GM21737 (cell line): ENCODE results near the gene HOXA2.

Experiments
- ATAC-seq: cut with Tn5 transposase; IDR thresholded peaks from one replicate; pipeline ENCODE4 v1.9.1; 2021; ENCODE audit warnings: mild to moderate bottlenecking, moderate library complexity; ENCODE audit not compliant: unreplicated experiment

The HOXA2 gene

GRCh38 chr7:27141923-27142579 is 39.6 kb upstream of the HOXA2 start:
- no peak for ATAC-seq

- ATAC-seq = no peak
Observed at GRCh38 chr7:27141137-27141922, 38.8 kb upstream of the HOXA2 start.

- no peak for ATAC-seq
Observed at GRCh38 chr7:27140126-27140857, 37.8 kb upstream of the HOXA2 start.

- ATAC-seq = no peak
Observed at GRCh38 chr7:27139334-27140125, 37.0 kb upstream of the HOXA2 start.

GRCh38 chr7:27138985-27139333 is 36.5 kb upstream of the HOXA2 start:
- ATAC-seq = no peak

GRCh38 chr7:27138472-27138871 is 36.0 kb upstream of the HOXA2 start:
- ATAC-seq = no peak

GRCh38 chr7:27137640-27138315 is 35.3 kb upstream of the HOXA2 start:
- no peak for ATAC-seq

GRCh38 chr7:27134392-27134791 is 31.9 kb upstream of the HOXA2 start:
- ATAC-seq = no peak

- ATAC-seq = no peak
Observed at GRCh38 chr7:27133409-27134231, 31.1 kb upstream of the HOXA2 start.

- ATAC-seq = no peak
Observed at GRCh38 chr7:27132978-27133377, 30.5 kb upstream of the HOXA2 start.

GRCh38 chr7:27132214-27132613 is 29.7 kb upstream of the HOXA2 start:
- ATAC-seq = no peak

- no peak for ATAC-seq
Observed at GRCh38 chr7:27131390-27131819, 28.9 kb upstream of the HOXA2 start.

- no peak for ATAC-seq
Observed at GRCh38 chr7:27130540-27131389, 28.3 kb upstream of the HOXA2 start, which contains the start of gene HOXA4. HOXA4 (minus strand) TSS chr7:27130757; CDS start chr7:27130733, 24 bp downstream.

GRCh38 chr7:27129729-27130539 is 27.5 kb upstream of the HOXA2 start:
- ATAC-seq = no peak

- no peak for ATAC-seq
Observed at GRCh38 chr7:27128776-27129728, 26.6 kb upstream of the HOXA2 start.

- ATAC-seq = no peak
Observed at GRCh38 chr7:27128034-27128433, 25.6 kb upstream of the HOXA2 start.
